IMR-90 (cell line): ENCODE data around the gene MARK2. TPM values are rescaled to one million over a fixed set of nuclear protein-coding genes. Genes with fewer than 3 reads are reported as not detected.

Experiments used
- ATAC-seq: fragments of 200-7000 bp; cut with Tn5 transposase; 2 replicates; pipeline ENCODE4 v1.9.1; 2020; ENCODE audit warnings: low read depth, mild to moderate bottlenecking, moderate library complexity
- BruUV-seq: library from RNA; stranded (reverse); fragments of 400-500 nt; replicated peaks from 2 replicates; lab custom pipeline; 2021; lab: Mats Ljungman, UMichigan
- CTCF ChIA-PET: fragments of 300-600 bp; formaldehyde crosslinking; extraction: SDS; loops from one replicate; lab custom pipeline; 2021; ENCODE audit warnings: antibody characterized with exemption; lab: Yijun Ruan, JAX
- POLR2A ChIA-PET: fragments of 300-600 bp; sonication (Branson Sonifier 250); formaldehyde crosslinking; loops from one replicate; lab custom pipeline; 2022; ENCODE audit warnings: antibody characterized with exemption; ENCODE audit not compliant: unreplicated experiment; lab: Charles Lee
- DNase-seq: peaks from one replicate; pipeline ENCODE4 v3.0.0; 2013
- H2AFZ ChIP-seq: replicated peaks from 2 replicates; pipeline ENCODE3; 2013; ENCODE audit warnings: low read length, mild to moderate bottlenecking; ENCODE audit not compliant: poor library complexity
- H2AK5ac ChIP-seq: 2 replicates; pipeline ENCODE4 v1.6.1; 2013; ENCODE audit warnings: low read depth, low read length, inconsistent platforms
- H2AK9ac ChIP-seq: replicated peaks from 2 replicates; pipeline ENCODE3; 2013; ENCODE audit warnings: mild to moderate bottlenecking, low read depth, low read length, moderate library complexity; ENCODE audit not compliant: poor library complexity
- H2BK120ac ChIP-seq: 2 replicates; pipeline ENCODE4 v1.6.1; 2013; ENCODE audit warnings: low read depth, low read length, inconsistent platforms
- H2BK15ac ChIP-seq: 3 replicates; pipeline ENCODE4 v1.6.1; 2013; ENCODE audit warnings: low read depth, low read length, inconsistent platforms
- H2BK20ac ChIP-seq: 2 replicates; pipeline ENCODE4 v1.6.1; 2013; ENCODE audit warnings: low read depth, mild to moderate bottlenecking, inconsistent platforms, low read length, moderate library complexity
- H2BK5ac ChIP-seq: 2 replicates; pipeline ENCODE4 v1.6.1; 2013; ENCODE audit warnings: mild to moderate bottlenecking, low read depth, low read length, inconsistent platforms; ENCODE audit not compliant: poor library complexity, severe bottlenecking
- H3K14ac ChIP-seq: replicated peaks from 2 replicates; pipeline ENCODE4 v1.6.1; 2013; ENCODE audit warnings: low read depth, low read length, inconsistent platforms
- H3K18ac ChIP-seq: 2 replicates; pipeline ENCODE4 v1.6.1; 2013; ENCODE audit warnings: low read depth, low read length, control low read depth
- H3K23ac ChIP-seq: 2 replicates; pipeline ENCODE4 v1.6.1; 2013; ENCODE audit warnings: low read depth, low read length, inconsistent platforms
- H3K27ac ChIP-seq: 2 replicates; pipeline ENCODE4 v1.5.1; 2013; ENCODE audit warnings: mild to moderate bottlenecking, control low read depth, low read length; ENCODE audit not compliant: insufficient read depth
- H3K27me3 ChIP-seq: 2 replicates; pipeline ENCODE4 v1.6.1; 2013; ENCODE audit warnings: low read length; ENCODE audit not compliant: control insufficient read depth, insufficient read depth
- H3K36me3 ChIP-seq: 2 replicates; pipeline ENCODE4 v1.6.1; 2013; ENCODE audit warnings: low read length, mixed read lengths; ENCODE audit not compliant: control insufficient read depth, insufficient read depth
- H3K4ac ChIP-seq: 2 replicates; pipeline ENCODE4 v1.6.1; 2013; ENCODE audit warnings: low read depth, low read length, inconsistent platforms
- H3K4me1 ChIP-seq: 2 replicates; pipeline ENCODE4 v1.6.1; 2013; ENCODE audit warnings: low read length, mixed read lengths; ENCODE audit not compliant: control insufficient read depth, insufficient read depth
- H3K4me2 ChIP-seq: 2 replicates; pipeline ENCODE4 v1.6.1; 2013; ENCODE audit warnings: low read depth, mild to moderate bottlenecking, control low read depth, low read length, moderate library complexity
- H3K4me3 ChIP-seq: 2 replicates; pipeline ENCODE4 v1.5.1; 2013; ENCODE audit warnings: low read depth, mild to moderate bottlenecking, control low read depth, low read length, moderate library complexity; ENCODE audit not compliant: insufficient read depth
- H3K56ac ChIP-seq: 2 replicates; pipeline ENCODE4 v1.6.1; 2013; ENCODE audit warnings: low read length, inconsistent platforms; ENCODE audit not compliant: insufficient read depth; ENCODE audit errors: extremely low read depth
- H3K79me1 ChIP-seq, 2 experiments: 2 replicates each; pipeline ENCODE4 v1.6.1; 2013; ENCODE audit warnings: low read length in 2 of 2, inconsistent platforms in 1 of 2, low read depth in 1 of 2
- H3K9ac ChIP-seq: 2 replicates; pipeline ENCODE4 v1.6.1; 2013; ENCODE audit warnings: low read depth, low read length, control low read depth
- H3K9me1 ChIP-seq: 2 replicates; pipeline ENCODE4 v1.6.1; 2013; ENCODE audit warnings: low read length, inconsistent platforms; ENCODE audit not compliant: insufficient read depth
- H3K9me3 ChIP-seq: 2 replicates; pipeline ENCODE4 v1.6.1; 2013; ENCODE audit warnings: low read length; ENCODE audit not compliant: control insufficient read depth, insufficient read depth
- H4K20me1 ChIP-seq: 2 replicates; pipeline ENCODE4 v1.6.1; 2013; ENCODE audit warnings: low read length, inconsistent platforms; ENCODE audit not compliant: insufficient read depth
- H4K5ac ChIP-seq: 2 replicates; pipeline ENCODE4 v1.6.1; 2013; ENCODE audit warnings: mild to moderate bottlenecking, low read depth, low read length, control low read depth
- H4K8ac ChIP-seq, 2 experiments: 2 replicates each; pipeline ENCODE4 v1.6.1; 2013; ENCODE audit warnings: low read depth in 2 of 2, low read length in 2 of 2, control low read depth in 1 of 2, inconsistent platforms in 1 of 2
- H4K91ac ChIP-seq: 2 replicates; pipeline ENCODE4 v1.6.1; 2013; ENCODE audit warnings: low read depth, low read length, inconsistent platforms; ENCODE audit not compliant: insufficient read depth
- BHLHE40 ChIP-seq: fragments of 150-350 bp; IDR thresholded peaks from 2 replicates; pipeline ENCODE4 v1.6.1; 2016; ENCODE audit warnings: mild to moderate bottlenecking, low read depth, low read length
- CEBPB ChIP-seq: IDR thresholded peaks from 2 replicates; pipeline ENCODE4 v1.6.1; 2012; ENCODE audit warnings: low read depth, low read length, improper control_type of control experiment
- CHD1 ChIP-seq: IDR thresholded peaks from 2 replicates; pipeline ENCODE4 v1.6.1; 2012; ENCODE audit warnings: low read depth, low read length, improper control_type of control experiment
- CTCF ChIP-seq: conservative IDR thresholded peaks from 2 replicates; pipeline ENCODE4 v1.5.1; 2012; ENCODE audit warnings: mild to moderate bottlenecking, low read depth, low read length, improper control_type of control experiment
- ELK1 ChIP-seq: fragments of 150-350 bp; IDR thresholded peaks from 2 replicates; pipeline ENCODE4 v1.6.1; 2016; ENCODE audit warnings: low read depth, mild to moderate bottlenecking, low read length, moderate library complexity, borderline replicate concordance
- FOS ChIP-seq: fragments of 150-350 bp; IDR thresholded peaks from 2 replicates; pipeline ENCODE4 v1.6.1; 2016; ENCODE audit warnings: low read depth, low read length
- MAFK ChIP-seq: IDR thresholded peaks from 2 replicates; pipeline ENCODE4 v1.6.1; 2012; ENCODE audit warnings: low read depth, low read length, improper control_type of control experiment
- MAZ ChIP-seq: IDR thresholded peaks from 2 replicates; pipeline ENCODE4 v1.6.1; 2012; ENCODE audit warnings: low read depth, mild to moderate bottlenecking, low read length, improper control_type of control experiment, moderate library complexity, borderline replicate concordance
- MXI1 ChIP-seq: IDR thresholded peaks from 2 replicates; pipeline ENCODE4 v1.6.1; 2012; ENCODE audit warnings: low read depth, mild to moderate bottlenecking, low read length, moderate library complexity, borderline replicate concordance
- NFE2L2 ChIP-seq: fragments of 150-350 bp; IDR thresholded peaks from 2 replicates; pipeline ENCODE4 v1.6.1; 2016; ENCODE audit warnings: low read depth, mild to moderate bottlenecking, low read length
- POLR2A ChIP-seq: IDR thresholded peaks from 2 replicates; pipeline ENCODE4 v1.6.1; 2012; ENCODE audit warnings: mild to moderate bottlenecking, low read depth, low read length
- RAD21 ChIP-seq: IDR thresholded peaks from 2 replicates; pipeline ENCODE4 v1.6.1; 2012; ENCODE audit warnings: low read length, improper control_type of control experiment
- RCOR1 ChIP-seq: IDR thresholded peaks from 2 replicates; pipeline ENCODE4 v1.6.1; 2012; ENCODE audit warnings: mild to moderate bottlenecking, low read length, improper control_type of control experiment; ENCODE audit not compliant: insufficient replicate concordance
- RFX5 ChIP-seq: IDR thresholded peaks from 2 replicates; pipeline ENCODE4 v1.8.0; 2012; ENCODE audit warnings: low read depth, mild to moderate bottlenecking, low read length, moderate library complexity
- SMC3 ChIP-seq: fragments of 150-350 bp; IDR thresholded peaks from 2 replicates; pipeline ENCODE4 v1.6.1; 2016; ENCODE audit warnings: low read depth, mild to moderate bottlenecking, antibody characterized with exemption, low read length, moderate library complexity
- USF2 ChIP-seq: fragments of 150-350 bp; IDR thresholded peaks from 2 replicates; pipeline ENCODE4 v1.6.1; 2017; ENCODE audit warnings: mild to moderate bottlenecking, antibody characterized with exemption, low read length, low read depth
- WGBS, 2 experiments: methylation state at CpG; one replicate each; pipeline versions ENCODE4 v1.1.5 to v1.1.7; 2013; ENCODE audit warnings: missing lambda C conversion rate in 2 of 2; ENCODE audit not compliant: insufficient read length in 1 of 2; ENCODE audit errors: extremely low coverage in 2 of 2; 5-methylcytosine and 5-hydroxymethylcytosine counted together
- dilution Hi-C: fragments of 300-500 bp; cut with HindIII; formaldehyde crosslinking; loops from one replicate; pipeline ENCODE4 v1.14.3; 2018; ENCODE audit warnings: low sequenced_read_pairs; ENCODE audit not compliant: unreplicated experiment
- in situ Hi-C: fragments of 300-500 bp; cut with MboI; formaldehyde crosslinking; loops from 3 replicates; pipeline ENCODE4 v1.14.3; 2019; ENCODE audit warnings: low sequenced_read_pairs, inconsistent platforms, mixed read lengths
- intact Hi-C: fragments of 100-400 bp; cut with micrococcal nuclease; formaldehyde crosslinking; loops from 2 replicates; pipeline ENCODE4 v1.10.0; 2022
- polyA plus RNA-seq, 3 experiments: library from polyadenylated mRNA; depleted of rRNA; stranded (reverse); fragments of >200 nt; gene quantifications; 2 replicates each; pipeline ENCODE4 v1.2.3, GENCODE V29; 2012; ENCODE audit warnings: low replicate concordance in 1 of 3
- total RNA-seq: library from RNA; depleted of rRNA; stranded (reverse); fragments of >200 nt; gene quantifications from 2 replicates; pipeline ENCODE4 v1.2.3, GENCODE V29; 2012

The MARK2 gene
- total and polyA plus RNA-seq, 2 of the 4 experiments (the other 2 are of a cell fraction), result 6.6 to 17.3 TPM

GRCh38 chr11:63832336-63832735, 6.6 kb upstream of the MARK2 start:
- H3K9me1 ChIP-seq, result peaks cover 2% of the 10 kb centered on the region; the same call in 1 of the 2 replicates
- intact Hi-C loops (no loop called here), dilution Hi-C loops (no loop called here), in situ Hi-C loops (no loop called here)
- H4K20me1 ChIP-seq, result peaks cover 6% of the 10 kb centered on the region; the same call in 1 of the 2 replicates
- H3K18ac ChIP-seq, result no peak overlapping the region
- DNase-seq, result no peak
- H3K14ac ChIP-seq, result no peak overlapping the region
- no peak overlapping the region for H3K56ac ChIP-seq
- no peak overlapping the region for H4K8ac ChIP-seq
- H3K27ac ChIP-seq, result no peak overlapping the region
- H2AK9ac ChIP-seq, result no peak overlapping the region
- H2AFZ ChIP-seq, result no peak overlapping the region
- H3K4me2 ChIP-seq, result no peak overlapping the region
- H3K9me3 ChIP-seq, result no peaks in the 10 kb centered on the region
- H4K5ac ChIP-seq, result no peak overlapping the region
- H2BK5ac ChIP-seq, result no peak overlapping the region
- no peak for ATAC-seq
- ChIA-PET POLR2A (no interaction called here), CTCF (no interaction called here)
- no peak overlapping the region for H2BK15ac ChIP-seq
- H4K91ac ChIP-seq, result no peak overlapping the region
- H2AK5ac ChIP-seq, result no peak overlapping the region
- no peak overlapping the region for H3K4ac ChIP-seq
- H2BK20ac ChIP-seq, result no peak overlapping the region
- H3K23ac ChIP-seq, result no peak overlapping the region
- no peak overlapping the region for H3K4me3 ChIP-seq
- H2BK120ac ChIP-seq, result no peak overlapping the region
- H3K27me3 ChIP-seq, result no peaks in the 10 kb centered on the region
- no TSS peak for BruUV-seq
- H3K9ac ChIP-seq, result no peak overlapping the region
- WGBS, 2 experiments, result no CpG with 5 or more reads among the region's 2 CpGs
- H3K36me3 ChIP-seq, result peaks cover 7% of the 10 kb centered on the region; the same call in 1 of the 2 replicates
- TF ChIP-seq CHD1 (no peak), CEBPB (no peak), USF2 (no peak), NFE2L2 (no peak), RCOR1 (no peak), MXI1 (no peak), MAZ (no peak), FOS (no peak), SMC3 (no peak), RAD21 (no peak), RFX5 (no peak), POLR2A (no peak), MAFK (no peak), BHLHE40 (no peak), ELK1 (no peak), CTCF (no peak)
- H3K79me1 ChIP-seq, result peaks cover 0 to 2% of the 10 kb centered on the region in 2 experiments; a peak in 1 of 4 replicates
- H3K4me1 ChIP-seq, result no peaks in the 10 kb centered on the region
